Endothelial cell of umbilical vein (primary cell): Measurements from ENCODE around the gene FAM43B.

Source experiments
- EZH2 ChIP-seq: IDR thresholded peaks from 2 replicates; pipeline ENCODE4 v1.6.1; 2012; ENCODE audit warnings: borderline replicate concordance, low read depth, mild to moderate bottlenecking, moderate library complexity, low read length, inconsistent platforms; ENCODE audit not compliant: severe bottlenecking
- POLR2A ChIP-seq: IDR thresholded peaks from 2 replicates; pipeline ENCODE4 v1.6.1; 2012; ENCODE audit warnings: low read depth, mild to moderate bottlenecking, control low read depth, low read length

DNA sequence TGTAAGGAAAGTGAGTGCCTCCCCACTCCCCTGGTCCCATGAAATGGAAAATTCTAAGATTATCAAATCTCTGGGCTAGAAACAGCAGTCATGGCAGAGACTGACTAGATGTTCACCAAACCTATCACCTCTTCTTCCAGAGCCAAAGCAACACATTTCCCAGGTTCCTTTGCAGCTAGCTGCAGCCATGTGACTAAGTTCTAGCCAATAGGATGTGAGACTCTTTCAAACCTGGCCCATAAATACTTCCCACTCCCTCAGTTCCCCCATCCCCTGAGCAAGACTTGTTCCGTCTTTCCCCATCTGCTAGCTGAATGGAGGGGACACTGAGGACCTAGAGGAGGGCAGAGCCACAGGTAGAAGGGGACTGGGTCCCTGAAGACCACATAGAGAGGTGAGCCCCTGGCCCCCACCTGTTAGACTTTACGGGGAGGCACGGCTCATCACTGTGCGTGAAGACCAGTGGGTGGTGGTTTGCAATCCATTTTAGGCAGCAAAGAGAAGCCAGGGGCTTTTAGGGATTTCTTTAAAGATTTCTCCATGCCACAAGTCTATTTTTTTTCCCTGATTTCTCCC lies 17.2 kb downstream of the FAM43B start:
- TF ChIP-seq POLR2A (no peak), EZH2 (no peak)
